Ishikawa (cell line): ENCODE results near the gene SLC26A2.

ENCODE experiments used
- CEBPB ChIP-seq: IDR thresholded peaks from 2 replicates; pipeline ENCODE4 v1.6.1; 2012
- CREB1 ChIP-seq: IDR thresholded peaks from 2 replicates; pipeline ENCODE4 v1.6.1; 2012; ENCODE audit warnings: low read depth
- EP300 ChIP-seq: IDR thresholded peaks from 2 replicates; pipeline ENCODE4 v1.6.1; 2012; ENCODE audit warnings: borderline replicate concordance
- NFIC ChIP-seq: IDR thresholded peaks from 2 replicates; pipeline ENCODE4 v1.6.1; 2012
- RAD21 ChIP-seq: IDR thresholded peaks from 2 replicates; pipeline ENCODE4 v1.6.1; 2012; ENCODE audit warnings: low read depth
- TAF1 ChIP-seq: IDR thresholded peaks from 2 replicates; pipeline ENCODE4 v1.6.1; 2012; ENCODE audit warnings: low read depth, mild to moderate bottlenecking
- TCF12 ChIP-seq: IDR thresholded peaks from 2 replicates; pipeline ENCODE4 v1.6.1; 2012; ENCODE audit warnings: low read depth
- TEAD4 ChIP-seq: IDR thresholded peaks from 2 replicates; pipeline ENCODE4 v1.6.1; 2012
- YY1 ChIP-seq: IDR thresholded peaks from 2 replicates; pipeline ENCODE4 v1.6.1; 2012; ENCODE audit warnings: low read depth
- TF ChIP-seq, protein P1 (sequence below): IDR thresholded peaks from 2 replicates; pipeline ENCODE4 v1.6.1; 2012; ENCODE audit warnings: low read depth, mild to moderate bottlenecking
- TF ChIP-seq, protein P2 (sequence below): IDR thresholded peaks from 2 replicates; pipeline ENCODE4 v1.6.1; 2012
- TF ChIP-seq, protein P3 (sequence below): IDR thresholded peaks from 2 replicates; pipeline ENCODE4 v1.6.1; 2012

DNA sequence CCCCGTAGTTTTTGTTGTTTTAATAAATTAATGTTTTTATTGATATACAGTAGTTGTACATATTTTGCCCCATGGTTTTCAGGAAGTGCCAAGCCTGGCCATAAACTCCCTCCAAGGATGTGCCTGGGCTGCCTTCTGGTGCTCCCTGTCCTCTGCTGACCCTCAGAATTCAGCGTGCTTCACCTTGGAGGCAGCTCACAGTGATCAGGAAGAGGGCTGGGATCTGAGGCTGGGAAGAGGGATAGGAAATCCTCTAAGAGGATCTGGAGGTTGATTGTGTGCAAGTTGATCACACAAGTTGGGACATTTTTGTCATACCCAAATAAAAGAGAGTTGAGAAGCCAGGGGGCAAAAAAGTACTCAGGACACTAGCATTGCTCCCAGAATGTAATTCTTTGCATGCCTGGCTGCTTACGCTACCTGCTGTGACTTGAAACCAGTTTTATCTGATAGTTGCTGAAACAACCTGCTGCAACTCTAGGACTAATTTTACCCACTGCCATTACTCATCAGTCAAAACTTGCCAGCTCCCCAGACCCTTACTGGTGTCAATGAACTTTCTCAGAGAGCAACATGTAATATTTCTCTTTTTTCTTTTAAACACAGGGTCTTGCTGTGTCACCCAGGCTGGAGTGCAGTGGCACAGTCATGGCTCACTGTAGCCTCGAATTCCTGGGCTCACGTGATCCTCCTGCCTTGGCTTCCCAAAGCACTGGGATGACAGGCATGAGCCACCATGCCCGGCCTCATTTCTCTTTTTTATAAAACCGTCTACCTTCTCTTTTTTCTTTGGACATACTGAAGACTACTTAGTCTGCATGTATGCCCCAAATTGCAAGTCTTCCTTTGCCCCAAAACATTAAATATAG lies 44.9 kb upstream of the SLC26A2 start:
- TF ChIP-seq EP300 (peak; percentile 89), CREB1 (no peak), TEAD4 (peak; percentile 91), TAF1 (no peak), TCF12 (peak; percentile 93), YY1 (no peak), NFIC (peak; percentile 69; the same call in 1 of the 2 replicates), CEBPB (peak; percentile 82), RAD21 (peak; percentile 17; the same call in 1 of the 2 replicates)
- TF ChIP-seq, protein P1, sequence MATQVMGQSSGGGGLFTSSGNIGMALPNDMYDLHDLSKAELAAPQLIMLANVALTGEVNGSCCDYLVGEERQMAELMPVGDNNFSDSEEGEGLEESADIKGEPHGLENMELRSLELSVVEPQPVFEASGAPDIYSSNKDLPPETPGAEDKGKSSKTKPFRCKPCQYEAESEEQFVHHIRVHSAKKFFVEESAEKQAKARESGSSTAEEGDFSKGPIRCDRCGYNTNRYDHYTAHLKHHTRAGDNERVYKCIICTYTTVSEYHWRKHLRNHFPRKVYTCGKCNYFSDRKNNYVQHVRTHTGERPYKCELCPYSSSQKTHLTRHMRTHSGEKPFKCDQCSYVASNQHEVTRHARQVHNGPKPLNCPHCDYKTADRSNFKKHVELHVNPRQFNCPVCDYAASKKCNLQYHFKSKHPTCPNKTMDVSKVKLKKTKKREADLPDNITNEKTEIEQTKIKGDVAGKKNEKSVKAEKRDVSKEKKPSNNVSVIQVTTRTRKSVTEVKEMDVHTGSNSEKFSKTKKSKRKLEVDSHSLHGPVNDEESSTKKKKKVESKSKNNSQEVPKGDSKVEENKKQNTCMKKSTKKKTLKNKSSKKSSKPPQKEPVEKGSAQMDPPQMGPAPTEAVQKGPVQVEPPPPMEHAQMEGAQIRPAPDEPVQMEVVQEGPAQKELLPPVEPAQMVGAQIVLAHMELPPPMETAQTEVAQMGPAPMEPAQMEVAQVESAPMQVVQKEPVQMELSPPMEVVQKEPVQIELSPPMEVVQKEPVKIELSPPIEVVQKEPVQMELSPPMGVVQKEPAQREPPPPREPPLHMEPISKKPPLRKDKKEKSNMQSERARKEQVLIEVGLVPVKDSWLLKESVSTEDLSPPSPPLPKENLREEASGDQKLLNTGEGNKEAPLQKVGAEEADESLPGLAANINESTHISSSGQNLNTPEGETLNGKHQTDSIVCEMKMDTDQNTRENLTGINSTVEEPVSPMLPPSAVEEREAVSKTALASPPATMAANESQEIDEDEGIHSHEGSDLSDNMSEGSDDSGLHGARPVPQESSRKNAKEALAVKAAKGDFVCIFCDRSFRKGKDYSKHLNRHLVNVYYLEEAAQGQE: no peak
- TF ChIP-seq, protein P2, sequence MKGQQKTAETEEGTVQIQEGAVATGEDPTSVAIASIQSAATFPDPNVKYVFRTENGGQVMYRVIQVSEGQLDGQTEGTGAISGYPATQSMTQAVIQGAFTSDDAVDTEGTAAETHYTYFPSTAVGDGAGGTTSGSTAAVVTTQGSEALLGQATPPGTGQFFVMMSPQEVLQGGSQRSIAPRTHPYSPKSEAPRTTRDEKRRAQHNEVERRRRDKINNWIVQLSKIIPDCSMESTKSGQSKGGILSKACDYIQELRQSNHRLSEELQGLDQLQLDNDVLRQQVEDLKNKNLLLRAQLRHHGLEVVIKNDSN: peak; percentile 69
- TF ChIP-seq, protein P3, sequence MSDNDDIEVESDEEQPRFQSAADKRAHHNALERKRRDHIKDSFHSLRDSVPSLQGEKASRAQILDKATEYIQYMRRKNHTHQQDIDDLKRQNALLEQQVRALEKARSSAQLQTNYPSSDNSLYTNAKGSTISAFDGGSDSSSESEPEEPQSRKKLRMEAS: peak; percentile 17; the same call in 1 of the 2 replicates
